Thyroid gland (tissue), 4 donors: ENCODE measurements around the gene AP3S2. TPM values are rescaled to one million over a fixed set of nuclear protein-coding genes. Genes with fewer than 3 reads are reported as not detected.
"Not testable (repeated sequence)": the region's sequence is repeated elsewhere in the genome, so short reads cannot be mapped to it uniquely, and the experiment has no call there.

Experiments used
- DNase-seq, 2 donors: peaks; one replicate each; pipeline ENCODE4 v3.0.0-alpha.2; 2019
- H3K27ac ChIP-seq, 3 donors: fragments of 200-600 bp; sonication (generic); 1 replicate in 2 of 3; 2 replicates in 1 of 3; pipeline ENCODE4 v1.5.1; 2016 to 2019; ENCODE audit warnings: mild to moderate bottlenecking in 1 of 3, moderate library complexity in 1 of 3
- H3K27me3 ChIP-seq: fragments of 200-600 bp; sonication (generic); one replicate; pipeline ENCODE4 v1.5.1; 2019
- H3K36me3 ChIP-seq, 2 donors: fragments of 200-600 bp; sonication (generic); one replicate each; pipeline ENCODE4 v1.5.1; 2016 to 2019
- H3K4me1 ChIP-seq, 2 donors: fragments of 200-600 bp; sonication (generic); one replicate each; pipeline ENCODE4 v1.5.1; 2017 to 2019
- H3K4me3 ChIP-seq, 3 donors: fragments of 200-600 bp; sonication (generic); replicated peaks in 1 of 3; 1 replicate in 2 of 3; 2 replicates in 1 of 3; pipeline ENCODE4 v1.5.1; 2016; ENCODE audit warnings: mild to moderate bottlenecking in 1 of 3
- H3K9me3 ChIP-seq: fragments of 200-600 bp; sonication (generic); one replicate; pipeline ENCODE4 v1.5.1; 2017
- CTCF ChIP-seq, 6 experiments: fragments of 200-600 bp in 3 of 6; fragments of 450-650 bp in 3 of 6; sonication (generic) in 3 of 6; IDR thresholded peaks; one replicate each; pipeline ENCODE4 v1.5.1; 2016 to 2019; ENCODE audit warnings: antibody characterized with exemption in 6 of 6, mild to moderate bottlenecking in 2 of 6, inconsistent platforms in 1 of 6, moderate library complexity in 1 of 6
- POLR2A ChIP-seq, 2 donors: fragments of 450-650 bp; IDR thresholded peaks; one replicate each; pipeline ENCODE4 v1.6.1; 2017; ENCODE audit warnings: antibody characterized with exemption in 2 of 2, mild to moderate bottlenecking in 2 of 2, moderate library complexity in 1 of 2
- WGBS, 2 donors: methylation state at CpG; one replicate each; pipeline ENCODE4 v1.1.5; 2017; 5-methylcytosine and 5-hydroxymethylcytosine counted together
- intact Hi-C: fragments of 100-400 bp; cut with DNase I; formaldehyde crosslinking; loops from one replicate; pipeline ENCODE4 v1.15.1; 2023
- total RNA-seq, 4 donors: library from RNA; depleted of rRNA; stranded (reverse); fragments of >200 nt; gene quantifications; one replicate each; pipeline ENCODE4 v1.2.3, GENCODE V29; 2016

The AP3S2 gene
- total RNA-seq, 4 donors from 2014 or later: 59.6 to 98.6 (median 67.6) TPM

GRCh38 chr15:89792106-89792805, 101.5 kb downstream of the AP3S2 start:
- WGBS, 2 donors: 95 to 96% methylated on average over 22 of the region's 22 CpGs
- no peak overlapping the region for H3K4me3 ChIP-seq

GRCh38 chr15:89790661-89791060, 103.1 kb downstream of the AP3S2 start:
- Histone ChIP-seq H3K27ac (no peak overlapping the region), H3K27me3 (no peaks in the 10 kb centered on the region), H3K4me1 (peaks cover 6 to 14% of the 10 kb centered on the region in 2 donors), H3K9me3 (no peaks in the 10 kb centered on the region), H3K36me3 (no peaks in the 10 kb centered on the region), H3K4me3 (no peak overlapping the region)
- intact Hi-C loops: no loop called here
- TF ChIP-seq CTCF (IDR thresholded peaks at IDR 0.05): no peak
- no peak for TF ChIP-seq POLR2A (IDR thresholded peaks at IDR 0.05)
- WGBS, 2 donors: 90 to 91% methylated on average over 16 of the region's 16 CpGs
- DNase-seq: no peak

More at GRCh38 chr15:89792106-89792805, 101.5 kb downstream of the AP3S2 start:
- intact Hi-C loops: no loop called here
- H3K4me1 ChIP-seq: peaks cover 6 to 15% of the 10 kb centered on the region in 2 donors
- H3K27me3 ChIP-seq: no peaks in the 10 kb centered on the region
- no peak for DNase-seq
- H3K9me3 ChIP-seq: no peaks in the 10 kb centered on the region
- H3K27ac ChIP-seq: no peak overlapping the region
- TF ChIP-seq CTCF (IDR thresholded peaks at IDR 0.05) (no peak), POLR2A (IDR thresholded peaks at IDR 0.05) (no peak)
- no peaks in the 10 kb centered on the region for H3K36me3 ChIP-seq

DNA sequence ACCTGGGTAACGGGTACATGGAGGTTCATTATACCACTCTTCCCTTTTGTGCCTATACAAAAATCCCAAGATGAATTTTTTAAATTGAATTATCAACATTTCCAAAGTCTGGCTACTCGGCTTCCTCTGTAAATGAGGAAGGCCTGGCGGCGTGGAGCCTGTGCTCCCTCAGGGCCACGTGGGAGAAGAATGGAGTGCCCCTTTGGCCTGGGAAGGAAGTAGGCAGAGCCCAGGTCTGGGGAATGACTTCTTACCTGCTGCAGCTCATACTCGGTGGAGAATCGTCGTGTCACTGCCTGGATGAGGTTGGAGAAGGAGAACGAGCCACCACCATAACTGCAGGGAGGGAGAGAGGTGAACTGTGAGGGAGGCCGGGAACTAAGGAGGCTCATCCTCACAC, 103.6 kb downstream of the AP3S2 start:
- WGBS, 2 donors: 81 to 84% methylated on average over 10 of the region's 10 CpGs
- Histone ChIP-seq H3K4me3 (no peak overlapping the region), H3K27ac (no peak overlapping the region), H3K27me3 (no peaks in the 10 kb centered on the region), H3K4me1 (peaks cover 3 to 14% of the 10 kb centered on the region in 2 donors), H3K9me3 (no peaks in the 10 kb centered on the region), H3K36me3 (no peaks in the 10 kb centered on the region)
- TF ChIP-seq CTCF (IDR thresholded peaks at IDR 0.05) (no peak), POLR2A (IDR thresholded peaks at IDR 0.05) (no peak)
- intact Hi-C loops: no loop called here
- DNase-seq: no peak

- H3K4me1 ChIP-seq, H3K27me3 ChIP-seq, H3K27ac ChIP-seq, H3K9me3 ChIP-seq, H3K4me3 ChIP-seq, H3K36me3 ChIP-seq, intact Hi-C loops, DNase-seq: not testable (repeated sequence)
- WGBS, 2 donors: 95 to 98% methylated on average over 4 of the region's 4 CpGs
These were observed 105.2 kb downstream of the AP3S2 start for GRCh38 chr15:89788585-89788984.

DNA sequence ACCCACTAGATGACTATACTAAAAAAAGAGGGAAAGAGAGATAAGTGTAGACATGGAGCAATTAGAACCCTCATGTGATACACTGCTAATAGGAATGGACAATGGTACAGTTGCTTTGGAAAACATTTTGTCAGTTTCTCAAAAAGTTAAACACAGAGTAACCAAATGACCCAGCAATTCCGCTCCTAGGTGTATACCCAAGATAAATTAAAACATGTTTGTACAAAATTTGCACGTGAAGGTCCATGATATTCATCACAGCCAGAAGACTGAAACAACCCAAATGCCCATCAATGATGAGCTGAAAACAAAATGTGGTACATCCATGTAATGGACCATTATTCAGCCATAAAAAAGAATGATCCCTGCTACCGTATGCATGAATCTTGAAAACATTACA, 105.8 kb downstream of the AP3S2 start:
- H3K36me3 ChIP-seq: no peaks in the 10 kb centered on the region

More for the DNA sequence above, 105.8 kb downstream of the AP3S2 start:
- no peak overlapping the region for H3K4me3 ChIP-seq
- intact Hi-C loops: no loop called here
- H3K9me3 ChIP-seq: no peaks in the 10 kb centered on the region
- H3K27ac ChIP-seq: no peak overlapping the region
- TF ChIP-seq POLR2A (IDR thresholded peaks at IDR 0.05) (no peak), CTCF (IDR thresholded peaks at IDR 0.05) (no peak)
- WGBS, 2 donors: 92 to 93% methylated on average over 3 of the region's 3 CpGs
- no peaks in the 10 kb centered on the region for H3K27me3 ChIP-seq
- peaks cover 0 to 8% of the 10 kb centered on the region in 2 donors for H3K4me1 ChIP-seq
- no peak for DNase-seq
